Islet precursor cell (in vitro differentiated cells): ENCODE measurements around the gene TTC9.

ENCODE experiments used
- DNase-seq: peaks from one replicate; pipeline ENCODE4 v3.0.0-alpha.2; 2018

Gene TTC9

GRCh38 chr14:70641548-70642302 lies at the start of gene TTC9:
TTC9 (plus strand) TSS chr14:70641916; CDS start chr14:70642130, 214 bp downstream.
- DNase-seq = no peak

GRCh38 chr14:70594461-70594860 lies 47.3 kb upstream of the TTC9 start:
- no peak for DNase-seq

GRCh38 chr14:70595443-70596185 lies 46.1 kb upstream of the TTC9 start:
- no peak for DNase-seq

- DNase-seq = no peak
Observed at GRCh38 chr14:70597731-70598130, 44.0 kb upstream of the TTC9 start.

GRCh38 chr14:70599345-70599744 lies 42.4 kb upstream of the TTC9 start:
- no peak for DNase-seq

GRCh38 chr14:70600382-70601157 lies 41.1 kb upstream of the TTC9 start, which contains the start of gene MED6:
MED6 (minus strand) TSS chr14:70600655; CDS start chr14:70600637, 18 bp downstream.
- peak; percentile 97 for DNase-seq

GRCh38 chr14:70601162-70601561 lies 40.6 kb upstream of the TTC9 start:
- no peak for DNase-seq

GRCh38 chr14:70602254-70602653 lies 39.5 kb upstream of the TTC9 start:
- no peak for DNase-seq

- DNase-seq = no peak
Observed at GRCh38 chr14:70611216-70611615, 30.5 kb upstream of the TTC9 start.

GRCh38 chr14:70616646-70617045 lies 25.1 kb upstream of the TTC9 start:
- DNase-seq = no peak

- DNase-seq = no peak
Observed at GRCh38 chr14:70618314-70618713, 23.4 kb upstream of the TTC9 start.

- no peak for DNase-seq
Observed at GRCh38 chr14:70619708-70620107, 22.0 kb upstream of the TTC9 start.

GRCh38 chr14:70622111-70622712 lies 19.5 kb upstream of the TTC9 start:
- peak; percentile 77 for DNase-seq

- no peak for DNase-seq
Observed at GRCh38 chr14:70624972-70625371, 16.7 kb upstream of the TTC9 start.

GRCh38 chr14:70631948-70632347 lies 9.8 kb upstream of the TTC9 start:
- no peak for DNase-seq

GRCh38 chr14:70635971-70636595 lies 5.6 kb upstream of the TTC9 start:
- no peak for DNase-seq

GRCh38 chr14:70638416-70638815 lies 3.3 kb upstream of the TTC9 start:
- no peak for DNase-seq

- DNase-seq = peak; percentile 74
Observed at GRCh38 chr14:70640938-70641547, 673 bp upstream of the TTC9 start.

GRCh38 chr14:70642303-70643235 lies 853 bp downstream of the TTC9 start:
- peak; percentile 57 for DNase-seq

- DNase-seq = peak; percentile 41
Observed at GRCh38 chr14:70643967-70644366, 2.3 kb downstream of the TTC9 start.

- peak; percentile 8 for DNase-seq
Observed at GRCh38 chr14:70645892-70646291, 4.2 kb downstream of the TTC9 start.
